ENCODE measurements around the gene THAP3.

DNA sequence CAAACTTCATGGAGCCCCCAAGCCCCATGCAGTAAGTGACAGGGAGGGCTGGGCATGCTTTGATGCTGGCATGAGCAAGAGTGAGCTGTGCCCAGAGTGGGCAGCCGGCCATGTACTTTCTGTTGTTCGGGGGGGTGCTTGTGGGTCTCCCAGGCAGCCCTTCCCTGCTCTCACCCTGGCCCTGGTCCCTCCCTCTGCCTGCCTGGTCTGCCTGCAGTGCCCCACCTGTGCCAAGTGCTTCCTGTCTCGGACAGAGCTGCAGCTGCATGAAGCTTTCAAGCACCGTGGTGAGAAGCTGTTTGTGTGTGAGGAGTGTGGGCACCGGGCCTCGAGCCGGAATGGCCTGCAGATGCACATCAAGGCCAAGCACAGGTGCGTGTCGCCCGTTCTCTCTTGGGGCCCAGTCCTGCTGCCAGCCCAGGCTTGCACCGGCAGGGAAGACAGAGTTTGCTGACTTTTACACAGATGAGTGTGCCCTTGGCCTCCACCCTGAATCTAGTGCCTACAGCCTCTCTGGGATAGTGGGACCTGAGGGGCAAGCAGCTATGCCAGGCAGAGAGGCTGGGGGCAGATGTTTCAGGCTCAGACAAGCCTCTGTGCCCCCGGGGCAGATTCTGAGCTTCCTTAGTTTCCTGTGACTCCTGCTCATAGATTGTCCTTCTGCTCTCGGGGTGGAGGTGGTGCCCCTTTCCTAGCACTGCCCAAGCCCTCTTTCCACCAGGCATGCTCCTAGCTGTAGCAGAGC lies 37.2 kb upstream of the THAP3 start:
- TF ChIP-seq, protein P1, sequence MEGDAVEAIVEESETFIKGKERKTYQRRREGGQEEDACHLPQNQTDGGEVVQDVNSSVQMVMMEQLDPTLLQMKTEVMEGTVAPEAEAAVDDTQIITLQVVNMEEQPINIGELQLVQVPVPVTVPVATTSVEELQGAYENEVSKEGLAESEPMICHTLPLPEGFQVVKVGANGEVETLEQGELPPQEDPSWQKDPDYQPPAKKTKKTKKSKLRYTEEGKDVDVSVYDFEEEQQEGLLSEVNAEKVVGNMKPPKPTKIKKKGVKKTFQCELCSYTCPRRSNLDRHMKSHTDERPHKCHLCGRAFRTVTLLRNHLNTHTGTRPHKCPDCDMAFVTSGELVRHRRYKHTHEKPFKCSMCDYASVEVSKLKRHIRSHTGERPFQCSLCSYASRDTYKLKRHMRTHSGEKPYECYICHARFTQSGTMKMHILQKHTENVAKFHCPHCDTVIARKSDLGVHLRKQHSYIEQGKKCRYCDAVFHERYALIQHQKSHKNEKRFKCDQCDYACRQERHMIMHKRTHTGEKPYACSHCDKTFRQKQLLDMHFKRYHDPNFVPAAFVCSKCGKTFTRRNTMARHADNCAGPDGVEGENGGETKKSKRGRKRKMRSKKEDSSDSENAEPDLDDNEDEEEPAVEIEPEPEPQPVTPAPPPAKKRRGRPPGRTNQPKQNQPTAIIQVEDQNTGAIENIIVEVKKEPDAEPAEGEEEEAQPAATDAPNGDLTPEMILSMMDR (conservative IDR thresholded peaks at IDR 0.05; ENCODE audit: low read depth, low read length) = no peak
- TF ChIP-seq POLR2A (IDR thresholded peaks at IDR 0.05; ENCODE audit: low read depth, low read length) (no peak), CEBPB (IDR thresholded peaks at IDR 0.05; ENCODE audit: low read depth, low read length) (no peak), RFX5 (IDR thresholded peaks at IDR 0.05; ENCODE audit: low read depth, low read length) (no peak), MAFK (IDR thresholded peaks at IDR 0.05; ENCODE audit: low read depth, low read length) (no peak), RAD21 (IDR thresholded peaks at IDR 0.05; ENCODE audit: low read length) (no peak), BHLHE40 (IDR thresholded peaks at IDR 0.05; ENCODE audit: low read depth, low read length) (no peak), MAZ (IDR thresholded peaks at IDR 0.05; ENCODE audit: borderline replicate concordance, low read depth, low read length) (no peak), MXI1 (IDR thresholded peaks at IDR 0.05; ENCODE audit: borderline replicate concordance, low read depth, low read length) (no peak)
